ENCODE data around the gene PRKAG1.

GRCh38 chr12:49034286-49034622, 15.7 kb upstream of the PRKAG1 start:
- TF ChIP-seq EP300 (IDR thresholded peaks at IDR 0.05) (no peak), ESRRA (IDR thresholded peaks at IDR 0.05; ENCODE audit: borderline replicate concordance, low read length) (no peak), KDM5A (IDR thresholded peaks at IDR 0.05) (no peak), ZFP36 (IDR thresholded peaks at IDR 0.05; ENCODE audit: borderline replicate concordance, partially characterized antibody) (no peak)
- TF ChIP-seq, protein P1, sequence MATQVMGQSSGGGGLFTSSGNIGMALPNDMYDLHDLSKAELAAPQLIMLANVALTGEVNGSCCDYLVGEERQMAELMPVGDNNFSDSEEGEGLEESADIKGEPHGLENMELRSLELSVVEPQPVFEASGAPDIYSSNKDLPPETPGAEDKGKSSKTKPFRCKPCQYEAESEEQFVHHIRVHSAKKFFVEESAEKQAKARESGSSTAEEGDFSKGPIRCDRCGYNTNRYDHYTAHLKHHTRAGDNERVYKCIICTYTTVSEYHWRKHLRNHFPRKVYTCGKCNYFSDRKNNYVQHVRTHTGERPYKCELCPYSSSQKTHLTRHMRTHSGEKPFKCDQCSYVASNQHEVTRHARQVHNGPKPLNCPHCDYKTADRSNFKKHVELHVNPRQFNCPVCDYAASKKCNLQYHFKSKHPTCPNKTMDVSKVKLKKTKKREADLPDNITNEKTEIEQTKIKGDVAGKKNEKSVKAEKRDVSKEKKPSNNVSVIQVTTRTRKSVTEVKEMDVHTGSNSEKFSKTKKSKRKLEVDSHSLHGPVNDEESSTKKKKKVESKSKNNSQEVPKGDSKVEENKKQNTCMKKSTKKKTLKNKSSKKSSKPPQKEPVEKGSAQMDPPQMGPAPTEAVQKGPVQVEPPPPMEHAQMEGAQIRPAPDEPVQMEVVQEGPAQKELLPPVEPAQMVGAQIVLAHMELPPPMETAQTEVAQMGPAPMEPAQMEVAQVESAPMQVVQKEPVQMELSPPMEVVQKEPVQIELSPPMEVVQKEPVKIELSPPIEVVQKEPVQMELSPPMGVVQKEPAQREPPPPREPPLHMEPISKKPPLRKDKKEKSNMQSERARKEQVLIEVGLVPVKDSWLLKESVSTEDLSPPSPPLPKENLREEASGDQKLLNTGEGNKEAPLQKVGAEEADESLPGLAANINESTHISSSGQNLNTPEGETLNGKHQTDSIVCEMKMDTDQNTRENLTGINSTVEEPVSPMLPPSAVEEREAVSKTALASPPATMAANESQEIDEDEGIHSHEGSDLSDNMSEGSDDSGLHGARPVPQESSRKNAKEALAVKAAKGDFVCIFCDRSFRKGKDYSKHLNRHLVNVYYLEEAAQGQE (IDR thresholded peaks at IDR 0.05): no peak
- TF ChIP-seq, protein P2, sequence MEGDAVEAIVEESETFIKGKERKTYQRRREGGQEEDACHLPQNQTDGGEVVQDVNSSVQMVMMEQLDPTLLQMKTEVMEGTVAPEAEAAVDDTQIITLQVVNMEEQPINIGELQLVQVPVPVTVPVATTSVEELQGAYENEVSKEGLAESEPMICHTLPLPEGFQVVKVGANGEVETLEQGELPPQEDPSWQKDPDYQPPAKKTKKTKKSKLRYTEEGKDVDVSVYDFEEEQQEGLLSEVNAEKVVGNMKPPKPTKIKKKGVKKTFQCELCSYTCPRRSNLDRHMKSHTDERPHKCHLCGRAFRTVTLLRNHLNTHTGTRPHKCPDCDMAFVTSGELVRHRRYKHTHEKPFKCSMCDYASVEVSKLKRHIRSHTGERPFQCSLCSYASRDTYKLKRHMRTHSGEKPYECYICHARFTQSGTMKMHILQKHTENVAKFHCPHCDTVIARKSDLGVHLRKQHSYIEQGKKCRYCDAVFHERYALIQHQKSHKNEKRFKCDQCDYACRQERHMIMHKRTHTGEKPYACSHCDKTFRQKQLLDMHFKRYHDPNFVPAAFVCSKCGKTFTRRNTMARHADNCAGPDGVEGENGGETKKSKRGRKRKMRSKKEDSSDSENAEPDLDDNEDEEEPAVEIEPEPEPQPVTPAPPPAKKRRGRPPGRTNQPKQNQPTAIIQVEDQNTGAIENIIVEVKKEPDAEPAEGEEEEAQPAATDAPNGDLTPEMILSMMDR (IDR thresholded peaks at IDR 0.05): no peak
- TF ChIP-seq, protein P3, sequence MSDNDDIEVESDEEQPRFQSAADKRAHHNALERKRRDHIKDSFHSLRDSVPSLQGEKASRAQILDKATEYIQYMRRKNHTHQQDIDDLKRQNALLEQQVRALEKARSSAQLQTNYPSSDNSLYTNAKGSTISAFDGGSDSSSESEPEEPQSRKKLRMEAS (IDR thresholded peaks at IDR 0.05): no peak

Measured in A549 (cell line).